K562 (cell line): ENCODE data around the gene SHISA7. TPM values are rescaled to one million over a fixed set of nuclear protein-coding genes. Genes with fewer than 3 reads are reported as not detected.

Source experiments
- ATAC-seq: fragments of 200-7000 bp; cut with Tn5 transposase; 3 replicates; pipeline ENCODE4 v1.9.1; 2020; ENCODE audit warnings: moderate library complexity
- BruUV-seq: library from RNA; stranded (reverse); fragments of 400-500 nt; replicated peaks from 2 replicates; lab custom pipeline; 2021; lab: Mats Ljungman, UMichigan
- CTCF ChIA-PET: fragments of 300-600 bp; formaldehyde crosslinking; extraction: SDS; loops from one replicate; lab custom pipeline; 2021; ENCODE audit warnings: low intra/inter-chr PET ratio; lab: Yijun Ruan, JAX
- POLR2A ChIA-PET: fragments of 300-600, 350-650 bp; sonication (Branson Sonifier 250); formaldehyde crosslinking; extraction: SDS; loops from one replicate; lab custom pipeline; 2021; ENCODE audit warnings: antibody characterized with exemption, inconsistent platforms; lab: Yijun Ruan, JAX
- DNase-seq, 4 experiments: peaks; one replicate each; pipeline versions ENCODE4 v3.0.0 to v3.0.0-alpha.2; 2011 to 2018; ENCODE audit warnings: low spot score in 3 of 4, mixed read lengths in 3 of 4; ENCODE audit errors: extremely low read depth in 1 of 4
- FAIRE-seq: peaks from 2 replicates; lab custom pipeline; 2011; peaks lifted over from hg19 to GRCh38; lab: Jason Lieb, UNC
- H2AFZ ChIP-seq: 2 replicates; pipeline ENCODE4 v1.6.0; 2011; ENCODE audit warnings: low read depth, low read length, control low read depth, inconsistent platforms
- H3K27ac ChIP-seq: fragments of 200-600 bp; 3 replicates; pipeline ENCODE4 v1.8.0; 2011; ENCODE audit warnings: low read depth, mild to moderate bottlenecking, control low read depth, inconsistent platforms, low read length, moderate library complexity, mixed read lengths; ENCODE audit errors: extremely low read depth
- H3K27me3 ChIP-seq, 2 experiments: fragments of 300-600 bp in 1 of 2; 2 replicates in 1 of 2; 3 replicates in 1 of 2; pipeline versions ENCODE4 v1.6.0 to v1.8.0; 2011; ENCODE audit warnings: inconsistent platforms in 2 of 2, low read length in 2 of 2, mild to moderate bottlenecking in 1 of 2, mixed read lengths in 1 of 2, moderate library complexity in 1 of 2; ENCODE audit not compliant: control insufficient read depth in 2 of 2, insufficient read depth in 2 of 2
- H3K36me3 ChIP-seq: fragments of 300-600 bp; 3 replicates; pipeline ENCODE4 v1.8.0; 2011; ENCODE audit warnings: mild to moderate bottlenecking, low read length, inconsistent platforms; ENCODE audit not compliant: control insufficient read depth, insufficient read depth
- H3K4me1 ChIP-seq, 2 experiments: fragments of 200-600 bp in 1 of 2; replicated peaks in 1 of 2; 2 replicates in 1 of 2; 3 replicates in 1 of 2; pipeline versions ENCODE4 v1.5.1 to v1.8.0; 2011; ENCODE audit warnings: inconsistent platforms in 2 of 2, low read length in 2 of 2, mild to moderate bottlenecking in 1 of 2, mixed read lengths in 1 of 2, moderate library complexity in 1 of 2; ENCODE audit not compliant: control insufficient read depth in 2 of 2, insufficient read depth in 2 of 2
- H3K4me2 ChIP-seq: 2 replicates; pipeline ENCODE4 v1.6.1; 2011; ENCODE audit warnings: low read length, control low read depth, inconsistent platforms, mixed read lengths; ENCODE audit not compliant: insufficient read depth
- H3K4me3 ChIP-seq: fragments of 200-600 bp; sonication (generic), shearing (Covaris generic); 2 replicates; pipeline ENCODE4 v1.5.1; 2016; ENCODE audit warnings: control low read depth, inconsistent platforms
- H3K79me2 ChIP-seq: fragments of 200-600 bp; 3 replicates; pipeline ENCODE4 v1.8.0; 2011; ENCODE audit warnings: low read length, inconsistent platforms; ENCODE audit not compliant: control insufficient read depth, insufficient read depth
- H3K9ac ChIP-seq, 2 experiments: 2 replicates each; pipeline versions ENCODE4 v1.6.0 to v1.6.1; 2011; ENCODE audit warnings: low read depth in 2 of 2, low read length in 2 of 2, control low read depth in 1 of 2, inconsistent platforms in 1 of 2, mild to moderate bottlenecking in 1 of 2, mixed read lengths in 1 of 2; ENCODE audit not compliant: insufficient read depth in 1 of 2
- H3K9me1 ChIP-seq: one replicate; pipeline ENCODE4 v1.6.0; 2011; ENCODE audit warnings: inconsistent platforms, mild to moderate bottlenecking, low read length, moderate library complexity; ENCODE audit not compliant: control insufficient read depth, insufficient read depth
- H3K9me3 ChIP-seq: replicated peaks from 2 replicates; pipeline ENCODE4 v1.5.1; 2011; ENCODE audit warnings: low read depth, low read length, inconsistent platforms; ENCODE audit not compliant: control insufficient read depth, insufficient read depth
- H4K20me1 ChIP-seq: replicated peaks from 2 replicates; pipeline ENCODE4 v1.6.1; 2011; ENCODE audit warnings: low read length, inconsistent platforms, mixed read lengths; ENCODE audit not compliant: control insufficient read depth, insufficient read depth
- BRD4 ChIP-seq: fragments of 200-600 bp; sonication (generic); IDR thresholded peaks from 2 replicates; pipeline ENCODE4 v1.6.1; 2017; ENCODE audit warnings: inconsistent platforms
- CHD4 ChIP-seq: fragments of 200-600 bp; sonication (generic); IDR thresholded peaks from 3 replicates; pipeline ENCODE4 v1.6.1; 2012; ENCODE audit warnings: low read depth, mild to moderate bottlenecking, mixed read lengths, low read length, inconsistent platforms; ENCODE audit not compliant: insufficient read depth, insufficient replicate concordance, poor library complexity, severe bottlenecking
- FOXA3 ChIP-seq, 2 experiments: fragments of 450-650 bp in 1 of 2; sonication (generic) in 1 of 2; formaldehyde crosslinking; IDR thresholded peaks in 1 of 2; conservative IDR thresholded peaks in 1 of 2; 2 replicates each; pipeline versions ENCODE4 v1.4.0 to v1.8.0; 2020 to 2022; ENCODE audit warnings: mild to moderate bottlenecking in 2 of 2, missing genetic modification reagents in 1 of 2
- NUFIP1 ChIP-seq: fragments of 450-650 bp; IDR thresholded peaks from 2 replicates; pipeline ENCODE4 v1.6.1; 2018; ENCODE audit not compliant: partially characterized antibody
- POLR2G ChIP-seq: fragments of 200-400 bp; formaldehyde crosslinking; IDR thresholded peaks from 2 replicates; pipeline ENCODE4 v1.6.1; 2017; ENCODE audit warnings: low read depth, mild to moderate bottlenecking, antibody characterized with exemption, low read length, moderate library complexity
- RB1 ChIP-seq: fragments of 450-650 bp; IDR thresholded peaks from 2 replicates; pipeline ENCODE4 v1.6.1; 2017; ENCODE audit warnings: low read depth, mild to moderate bottlenecking
- RBFOX2 ChIP-seq: fragments of 200-400 bp; formaldehyde crosslinking; IDR thresholded peaks from 2 replicates; pipeline ENCODE4 v1.6.1; 2017; ENCODE audit warnings: low read depth, mild to moderate bottlenecking, low read length, moderate library complexity
- ZNF3 ChIP-seq: fragments of 250-450 bp; sonication (Bioruptor Pico); IDR thresholded peaks from 2 replicates; pipeline ENCODE4 v1.5.0; 2021; ENCODE audit warnings: mild to moderate bottlenecking, moderate library complexity
- WGBS: fragments of 100-300 bp; shearing (Covaris generic); methylation state at CpG from one replicate; pipeline ENCODE4 v1.1.6; 2016; ENCODE audit warnings: low coverage, mixed read lengths; ENCODE audit not compliant: insufficient coverage; ENCODE audit errors: missing lambda C conversion rate; 5-methylcytosine and 5-hydroxymethylcytosine counted together
- in situ Hi-C: fragments of 300-500 bp; cut with MboI; formaldehyde crosslinking; loops from 4 replicates; pipeline ENCODE4 v1.15.0; 2018; ENCODE audit warnings: inconsistent platforms, mixed read lengths
- intact Hi-C: fragments of 100-400 bp; cut with micrococcal nuclease; formaldehyde crosslinking; loops from 2 replicates; pipeline ENCODE4 v1.14.2; 2022
- polyA plus RNA-seq, 8 experiments: library from polyadenylated mRNA; depleted of rRNA in 4 of 8; stranded (reverse) in 5 of 8; unstranded in 3 of 8; fragments of >200 nt; fragmentation: Nextera tagmentation in 2 of 8; fragmentation: Illumina TruSeq in 1 of 8; extraction: Ambion mirVana in 2 of 8; extraction: Trizol in 1 of 8; gene quantifications; 2 replicates each; pipeline versions ENCODE4 v1.2.1 to v1.2.3, GENCODE V29; 2011 to 2014; ENCODE audit warnings: inconsistent platforms in 1 of 8, missing spikeins in 1 of 8
- total RNA-seq, 7 experiments: library from RNA; depleted of rRNA in 6 of 7; stranded (reverse); fragments of >200 nt in 6 of 7; fragmentation: Illumina TruSeq in 2 of 7; extraction: Trizol in 2 of 7; gene quantifications; 2 replicates each; pipeline versions ENCODE4 v1.2.1 to v1.2.3, GENCODE V29; 2011 to 2021; ENCODE audit warnings: low replicate concordance in 1 of 7
- TF ChIP-seq, protein P1 (sequence below): IDR thresholded peaks from 3 replicates; pipeline ENCODE4 v1.6.1; 2011; ENCODE audit warnings: borderline replicate concordance, mild to moderate bottlenecking; ENCODE audit not compliant: insufficient read length, insufficient read depth
- TF ChIP-seq, protein P2 (sequence below): fragments of 250-450 bp; sonication (Bioruptor Pico); IDR thresholded peaks from 2 replicates; pipeline ENCODE4 v1.5.0; 2022; ENCODE audit warnings: mild to moderate bottlenecking
- TF ChIP-seq, protein P3 (sequence below): fragments of 250-450 bp; sonication (Bioruptor Pico); IDR thresholded peaks from 2 replicates; pipeline ENCODE4 v1.4.0; 2020; ENCODE audit warnings: mild to moderate bottlenecking, moderate library complexity

SHISA7 gene
- total and polyA plus RNA-seq, 9 of the 15 experiments (the other 6 are each of a cell fraction or from before 2014, with no cell fraction given), result 0.01 to 0.40 (median 0.07) TPM

GRCh38 chr19:55471266-55471665, 28.2 kb upstream of the SHISA7 start (continued):
- TF ChIP-seq, protein P1, sequence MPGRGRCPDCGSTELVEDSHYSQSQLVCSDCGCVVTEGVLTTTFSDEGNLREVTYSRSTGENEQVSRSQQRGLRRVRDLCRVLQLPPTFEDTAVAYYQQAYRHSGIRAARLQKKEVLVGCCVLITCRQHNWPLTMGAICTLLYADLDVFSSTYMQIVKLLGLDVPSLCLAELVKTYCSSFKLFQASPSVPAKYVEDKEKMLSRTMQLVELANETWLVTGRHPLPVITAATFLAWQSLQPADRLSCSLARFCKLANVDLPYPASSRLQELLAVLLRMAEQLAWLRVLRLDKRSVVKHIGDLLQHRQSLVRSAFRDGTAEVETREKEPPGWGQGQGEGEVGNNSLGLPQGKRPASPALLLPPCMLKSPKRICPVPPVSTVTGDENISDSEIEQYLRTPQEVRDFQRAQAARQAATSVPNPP, result no peak
- TF ChIP-seq FOXA3 (CRISPR knock-in tag; conservative IDR thresholded peaks at IDR 0.05 in 1 of 2, IDR thresholded peaks at IDR 0.05 in 1 of 2), result no peak
- TF ChIP-seq, all 486 proteins: peak for 0

DNA sequence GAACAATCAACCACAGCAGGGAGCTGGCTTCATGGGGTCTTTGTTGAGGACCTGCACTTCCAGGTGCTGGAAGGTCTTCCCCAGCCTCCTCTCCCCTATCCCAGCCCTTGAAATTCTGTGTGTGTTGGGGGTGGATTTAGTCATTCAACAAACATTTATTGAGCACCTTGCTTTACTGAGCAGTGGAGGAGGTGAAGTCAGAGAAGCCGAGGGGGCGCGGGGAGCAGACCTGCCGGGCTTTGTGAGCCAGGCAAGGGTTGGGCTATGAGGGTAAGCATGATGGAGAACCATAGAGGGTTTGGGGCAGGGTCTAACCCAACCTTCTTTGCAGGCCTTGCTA, 24.9 kb upstream of the SHISA7 start:
- CTCF ChIA-PET, result no interaction called here
- Histone ChIP-seq H3K4me1 (peaks cover 23 to 52% of the 10 kb centered on the region in 2 experiments; a peak in 4 of 5 replicates), H4K20me1 (no peaks in the 10 kb centered on the region), H3K79me2 (no peaks in the 10 kb centered on the region), H2AFZ (peak overlapping the region; percentile 93), H3K9ac (peak overlapping the region; percentile 0 to 64; a peak in 3 of 4 replicates), H3K4me2 (peak overlapping the region; percentile 62), H3K4me3 (no peak overlapping the region), H3K27ac (peak overlapping the region; percentile 27), H3K9me3 (no peaks in the 10 kb centered on the region), H3K9me1 (no peaks in the 10 kb centered on the region), H3K36me3 (no peaks in the 10 kb centered on the region), H3K27me3 (no peaks in the 10 kb centered on the region)
- BruUV-seq, result no TSS peak
- in situ Hi-C loops, result no loop called here
- POLR2A ChIA-PET, result interaction anchor here (0.8 to 2.3 kb wide), 9 partner anchors 9 to 252 kb away, joined by 3 to 26 read pairs (median 6); partner anchors contain the start of genes NAT14, UBE2S and ZNF628
- WGBS, result 2% methylated on average over 4 of the region's 4 CpGs
- FAIRE-seq (no peak), DNase-seq (no peak), ATAC-seq (no peak)
- intact Hi-C loops, result no loop called here
- TF ChIP-seq BRD4 (no peak), CHD4 (no peak), RB1 (no peak), ZNF3 (peak; percentile 65; the same call in 1 of the 2 replicates), POLR2G (0 out of 2 replicates have a peak, but pooled peaks have one; percentile 10), RBFOX2 (peak; percentile 46), NUFIP1 (no peak)
- TF ChIP-seq, protein P2, sequence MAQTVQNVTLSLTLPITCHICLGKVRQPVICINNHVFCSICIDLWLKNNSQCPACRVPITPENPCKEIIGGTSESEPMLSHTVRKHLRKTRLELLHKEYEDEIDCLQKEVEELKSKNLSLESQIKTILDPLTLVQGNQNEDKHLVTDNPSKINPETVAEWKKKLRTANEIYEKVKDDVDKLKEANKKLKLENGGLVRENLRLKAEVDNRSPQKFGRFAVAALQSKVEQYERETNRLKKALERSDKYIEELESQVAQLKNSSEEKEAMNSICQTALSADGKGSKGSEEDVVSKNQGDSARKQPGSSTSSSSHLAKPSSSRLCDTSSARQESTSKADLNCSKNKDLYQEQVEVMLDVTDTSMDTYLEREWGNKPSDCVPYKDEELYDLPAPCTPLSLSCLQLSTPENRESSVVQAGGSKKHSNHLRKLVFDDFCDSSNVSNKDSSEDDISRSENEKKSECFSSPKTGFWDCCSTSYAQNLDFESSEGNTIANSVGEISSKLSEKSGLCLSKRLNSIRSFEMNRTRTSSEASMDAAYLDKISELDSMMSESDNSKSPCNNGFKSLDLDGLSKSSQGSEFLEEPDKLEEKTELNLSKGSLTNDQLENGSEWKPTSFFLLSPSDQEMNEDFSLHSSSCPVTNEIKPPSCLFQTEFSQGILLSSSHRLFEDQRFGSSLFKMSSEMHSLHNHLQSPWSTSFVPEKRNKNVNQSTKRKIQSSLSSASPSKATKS (CRISPR knock-in tag), result no peak
- TF ChIP-seq, protein P3, sequence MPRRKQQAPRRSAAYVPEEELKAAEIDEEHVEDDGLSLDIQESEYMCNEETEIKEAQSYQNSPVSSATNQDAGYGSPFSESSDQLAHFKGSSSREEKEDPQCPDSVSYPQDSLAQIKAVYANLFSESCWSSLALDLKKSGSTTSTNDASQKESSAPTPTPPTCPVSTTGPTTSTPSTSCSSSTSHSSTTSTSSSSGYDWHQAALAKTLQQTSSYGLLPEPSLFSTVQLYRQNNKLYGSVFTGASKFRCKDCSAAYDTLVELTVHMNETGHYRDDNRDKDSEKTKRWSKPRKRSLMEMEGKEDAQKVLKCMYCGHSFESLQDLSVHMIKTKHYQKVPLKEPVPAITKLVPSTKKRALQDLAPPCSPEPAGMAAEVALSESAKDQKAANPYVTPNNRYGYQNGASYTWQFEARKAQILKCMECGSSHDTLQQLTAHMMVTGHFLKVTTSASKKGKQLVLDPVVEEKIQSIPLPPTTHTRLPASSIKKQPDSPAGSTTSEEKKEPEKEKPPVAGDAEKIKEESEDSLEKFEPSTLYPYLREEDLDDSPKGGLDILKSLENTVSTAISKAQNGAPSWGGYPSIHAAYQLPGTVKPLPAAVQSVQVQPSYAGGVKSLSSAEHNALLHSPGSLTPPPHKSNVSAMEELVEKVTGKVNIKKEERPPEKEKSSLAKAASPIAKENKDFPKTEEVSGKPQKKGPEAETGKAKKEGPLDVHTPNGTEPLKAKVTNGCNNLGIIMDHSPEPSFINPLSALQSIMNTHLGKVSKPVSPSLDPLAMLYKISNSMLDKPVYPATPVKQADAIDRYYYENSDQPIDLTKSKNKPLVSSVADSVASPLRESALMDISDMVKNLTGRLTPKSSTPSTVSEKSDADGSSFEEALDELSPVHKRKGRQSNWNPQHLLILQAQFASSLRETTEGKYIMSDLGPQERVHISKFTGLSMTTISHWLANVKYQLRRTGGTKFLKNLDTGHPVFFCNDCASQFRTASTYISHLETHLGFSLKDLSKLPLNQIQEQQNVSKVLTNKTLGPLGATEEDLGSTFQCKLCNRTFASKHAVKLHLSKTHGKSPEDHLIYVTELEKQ (CRISPR knock-in tag), result no peak
